Activated CD8-positive, alpha-beta T cell treated with anti-CD3 and anti-CD28 coated beads for 36 hours (primary cell): ENCODE data around the gene GATAD2A. TPM values are rescaled to one million over a fixed set of nuclear protein-coding genes. Genes with fewer than 3 reads are reported as not detected.
A peak's percentile ranks its signal among the peaks of the same experiment; 100 is the strongest.

Experiments
- ATAC-seq: fragments of 200-7000 bp; cut with Tn5 transposase; one replicate; pipeline ENCODE4 v1.10.0; 2021; ENCODE audit warnings: mild to moderate bottlenecking, moderate library complexity
- CTCF ChIA-PET: fragments of 350-600 bp; sonication (Branson Sonifier 250); formaldehyde crosslinking; loops from one replicate; lab custom pipeline; 2021; ENCODE audit warnings: antibody characterized with exemption; lab: Charles Lee
- POLR2A ChIA-PET: fragments of 350-600 bp; sonication (Branson Sonifier 250); formaldehyde crosslinking; loops from one replicate; lab custom pipeline; 2021; ENCODE audit warnings: antibody characterized with exemption; lab: Charles Lee
- DNase-seq: peaks from one replicate; pipeline ENCODE4 v3.0.0-alpha.2; 2020
- H3K27ac Mint-ChIP-seq: one replicate; pipeline ENCODE4 v1.8.0; 2021; ENCODE audit warnings: mild to moderate bottlenecking, mixed read lengths
- H3K27me3 Mint-ChIP-seq: one replicate; pipeline ENCODE4 v1.8.0; 2021; ENCODE audit warnings: mixed read lengths
- H3K36me3 Mint-ChIP-seq: one replicate; pipeline ENCODE4 v1.8.0; 2021; ENCODE audit warnings: low read depth, mixed read lengths
- H3K4me1 Mint-ChIP-seq: one replicate; pipeline ENCODE4 v1.8.0; 2021; ENCODE audit warnings: low read depth, mixed read lengths
- H3K4me3 Mint-ChIP-seq: one replicate; pipeline ENCODE4 v1.8.0; 2021; ENCODE audit warnings: mild to moderate bottlenecking, moderate library complexity, mixed read lengths
- H3K9me3 Mint-ChIP-seq: one replicate; pipeline ENCODE4 v1.8.0; 2021; ENCODE audit warnings: mixed read lengths
- intact Hi-C: fragments of 100-400 bp; cut with micrococcal nuclease; formaldehyde crosslinking; loops from one replicate; pipeline ENCODE4 v1.10.0; 2022
- total RNA-seq, 2 experiments: library from RNA; stranded (reverse); gene quantifications; one replicate each; pipeline ENCODE4 v1.2.3, GENCODE V29; 2021
- TF ChIP-seq, protein P1 (sequence below): fragments of 200-600 bp; IDR thresholded peaks from one replicate; pipeline ENCODE4 v1.8.0; 2022; ENCODE audit warnings: antibody characterized with exemption, mild to moderate bottlenecking

The GATAD2A gene
- total RNA-seq, 2 experiments from 2014 or later: 132 to 136 TPM

DNA sequence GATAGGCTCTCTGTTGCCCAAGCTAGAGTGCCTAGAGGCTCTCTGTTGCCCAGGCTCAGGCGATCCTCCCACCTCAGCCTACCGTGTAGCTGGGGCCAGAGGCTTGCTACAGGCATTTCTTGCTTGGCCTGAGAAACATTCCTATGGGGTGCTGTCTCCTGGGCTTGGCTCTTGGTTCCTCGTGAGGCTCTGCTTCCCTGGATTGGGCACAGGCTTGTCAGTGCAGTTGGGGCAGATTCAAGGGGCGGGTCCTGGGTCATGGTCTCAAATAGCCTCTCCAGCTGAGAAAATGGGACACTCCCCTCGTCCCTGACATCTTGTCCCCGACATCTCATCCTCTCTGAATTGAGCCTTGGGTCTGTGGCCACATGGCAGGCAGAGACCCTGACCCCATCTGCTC, 105.0 kb downstream of the GATAD2A start:
- CTCF ChIA-PET: interaction anchor here (1.9 kb wide), 1 partner anchor 22 kb away, joined by 5 read pairs; no protein-coding TSS in a partner anchor
- H3K27me3 Mint-ChIP-seq: no peaks in the 10 kb centered on the region
- no peak for ATAC-seq
- H3K4me1 Mint-ChIP-seq: peaks cover 9% of the 10 kb centered on the region
- no peak overlapping the region for H3K27ac Mint-ChIP-seq
- no peaks in the 10 kb centered on the region for H3K9me3 Mint-ChIP-seq
- TF ChIP-seq, protein P1, sequence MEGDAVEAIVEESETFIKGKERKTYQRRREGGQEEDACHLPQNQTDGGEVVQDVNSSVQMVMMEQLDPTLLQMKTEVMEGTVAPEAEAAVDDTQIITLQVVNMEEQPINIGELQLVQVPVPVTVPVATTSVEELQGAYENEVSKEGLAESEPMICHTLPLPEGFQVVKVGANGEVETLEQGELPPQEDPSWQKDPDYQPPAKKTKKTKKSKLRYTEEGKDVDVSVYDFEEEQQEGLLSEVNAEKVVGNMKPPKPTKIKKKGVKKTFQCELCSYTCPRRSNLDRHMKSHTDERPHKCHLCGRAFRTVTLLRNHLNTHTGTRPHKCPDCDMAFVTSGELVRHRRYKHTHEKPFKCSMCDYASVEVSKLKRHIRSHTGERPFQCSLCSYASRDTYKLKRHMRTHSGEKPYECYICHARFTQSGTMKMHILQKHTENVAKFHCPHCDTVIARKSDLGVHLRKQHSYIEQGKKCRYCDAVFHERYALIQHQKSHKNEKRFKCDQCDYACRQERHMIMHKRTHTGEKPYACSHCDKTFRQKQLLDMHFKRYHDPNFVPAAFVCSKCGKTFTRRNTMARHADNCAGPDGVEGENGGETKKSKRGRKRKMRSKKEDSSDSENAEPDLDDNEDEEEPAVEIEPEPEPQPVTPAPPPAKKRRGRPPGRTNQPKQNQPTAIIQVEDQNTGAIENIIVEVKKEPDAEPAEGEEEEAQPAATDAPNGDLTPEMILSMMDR: no peak
- no peak overlapping the region for H3K4me3 Mint-ChIP-seq
- no peak for DNase-seq
- peaks cover 7% of the 10 kb centered on the region for H3K36me3 Mint-ChIP-seq
- intact Hi-C loops: no loop called here
- POLR2A ChIA-PET: interaction anchor here (2.0 kb wide), 1 partner anchor 15 kb away, joined by 4 read pairs; no protein-coding TSS in a partner anchor

DNA sequence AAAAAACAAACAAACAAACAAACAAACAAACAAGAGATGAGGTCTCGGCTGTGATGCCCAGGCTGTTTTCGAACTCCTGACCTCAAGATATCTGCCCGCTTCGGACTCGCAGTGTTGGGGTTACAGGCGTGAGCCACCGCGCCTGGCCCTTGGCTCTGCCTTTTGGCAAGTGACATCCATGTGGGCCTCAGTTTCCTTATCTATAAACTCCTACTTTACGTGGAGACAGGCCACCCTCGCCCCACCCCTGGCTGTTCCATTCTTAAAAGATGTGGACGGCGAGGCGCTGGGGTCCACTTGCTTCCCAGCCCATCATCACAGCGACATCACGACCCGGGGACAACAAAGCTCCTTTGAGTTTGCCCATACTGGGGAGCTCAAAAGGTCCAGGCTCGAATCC, 108.2 kb downstream of the GATAD2A start:
- CTCF ChIA-PET: interaction anchor here (1.2 kb wide), 1 partner anchor 19 kb away, joined by 5 read pairs; no protein-coding TSS in a partner anchor
- ATAC-seq (no peak), DNase-seq (no peak)
- H3K9me3 Mint-ChIP-seq: no peaks in the 10 kb centered on the region
- no peak overlapping the region for H3K27ac Mint-ChIP-seq
- H3K4me3 Mint-ChIP-seq: no peak overlapping the region
- H3K27me3 Mint-ChIP-seq: no peaks in the 10 kb centered on the region
- intact Hi-C loops: no loop called here
- H3K36me3 Mint-ChIP-seq: peaks cover 3% of the 10 kb centered on the region
- H3K4me1 Mint-ChIP-seq: peaks cover 19% of the 10 kb centered on the region
- POLR2A ChIA-PET: interaction anchor here (0.7 kb wide), 1 partner anchor 54 kb away, joined by 3 read pairs; no protein-coding TSS in a partner anchor
- TF ChIP-seq, protein P1: no peak

DNA sequence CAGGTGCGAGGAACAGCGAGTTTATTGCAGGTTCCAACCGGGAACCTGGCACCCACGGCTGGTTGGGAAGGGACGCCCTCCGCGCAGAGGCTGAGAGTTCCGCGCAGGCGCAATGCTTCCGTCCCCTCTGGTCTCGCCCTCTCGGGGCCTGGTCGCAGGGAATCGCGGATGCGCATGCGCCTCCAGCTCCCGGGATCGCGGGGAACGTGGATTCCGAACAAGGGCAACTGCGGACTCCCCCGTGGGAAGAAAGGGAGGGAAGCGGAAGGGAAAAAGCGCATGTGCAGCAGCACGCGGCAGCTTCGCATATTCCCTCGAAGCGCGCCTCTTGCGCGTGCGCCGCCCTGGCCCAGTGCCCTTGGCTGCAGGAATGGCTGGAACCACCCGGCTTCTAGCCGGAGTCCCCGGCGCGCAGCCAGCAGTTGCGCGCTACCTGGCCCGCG, 108.8 kb downstream of the GATAD2A start:
- no peak for DNase-seq
- H3K9me3 Mint-ChIP-seq: no peaks in the 10 kb centered on the region
- peaks cover 6% of the 10 kb centered on the region for H3K36me3 Mint-ChIP-seq
- ATAC-seq: no peak
- POLR2A ChIA-PET: interaction anchor here (0.7 to 2.5 kb wide), 3 partner anchors 24 to 149 kb away, joined by 3 to 7 read pairs (median 3); no protein-coding TSS in a partner anchor
- H3K4me1 Mint-ChIP-seq: peaks cover 21% of the 10 kb centered on the region
- intact Hi-C loops: no loop called here
- H3K27ac Mint-ChIP-seq: no peak overlapping the region
- H3K4me3 Mint-ChIP-seq: peak overlapping the region; percentile 32
- no peaks in the 10 kb centered on the region for H3K27me3 Mint-ChIP-seq
- TF ChIP-seq, protein P1: no peak
- CTCF ChIA-PET: interaction anchor here (1.2 kb wide), 1 partner anchor 19 kb away, joined by 5 read pairs; no protein-coding TSS in a partner anchor

DNA sequence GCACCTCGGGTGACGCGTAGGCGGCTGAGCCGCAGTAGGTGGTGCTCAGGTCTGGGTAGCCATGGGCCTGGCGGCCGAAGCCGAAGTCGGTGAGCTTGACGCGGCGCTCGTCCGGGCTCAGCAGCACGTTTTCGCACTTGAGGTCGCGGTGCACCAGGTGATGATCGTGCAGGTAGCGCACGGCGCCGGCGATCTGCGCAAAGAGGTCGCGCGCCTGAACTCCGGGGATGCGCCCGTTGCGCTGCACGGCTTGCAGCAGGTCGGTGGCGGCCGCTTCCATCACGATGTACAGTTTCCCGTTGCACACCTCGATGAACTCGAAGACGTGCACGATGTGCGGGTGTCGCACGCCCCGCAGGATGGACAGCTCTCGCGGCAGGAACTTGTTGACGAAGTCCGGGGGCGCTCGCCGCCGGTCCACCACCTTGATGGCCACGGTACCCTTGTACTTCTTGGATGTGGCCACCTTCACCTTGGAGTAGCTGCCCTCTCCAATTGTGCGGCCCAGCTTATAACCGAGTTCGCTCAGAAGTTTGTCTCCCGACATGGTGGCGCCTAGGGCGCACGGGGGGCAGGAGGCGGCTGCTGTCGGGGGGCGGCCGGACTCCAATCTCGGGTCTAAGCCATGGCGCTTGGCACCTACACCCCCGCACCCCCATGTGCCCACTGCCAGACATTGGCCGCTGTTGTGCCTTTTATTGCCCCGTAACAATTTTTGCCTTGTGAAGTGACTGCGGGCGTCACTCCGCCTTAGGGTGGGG, 109.6 kb downstream of the GATAD2A start, which contains the start of gene TSSK6:
Gene TSSK6, minus strand, starts transcription at position 668 of the 761 bp plus-strand sequence. Its CDS starts 121 bp downstream, at position 547.
- intact Hi-C loops: no loop called here

More for the DNA sequence above, 109.6 kb downstream of the GATAD2A start, which contains the start of gene TSSK6:
- peaks cover 26% of the 10 kb centered on the region for H3K4me1 Mint-ChIP-seq
- DNase-seq: no peak
- ATAC-seq: no peak
- H3K9me3 Mint-ChIP-seq: no peaks in the 10 kb centered on the region
- CTCF ChIA-PET: interaction anchor here (0.6 to 3.8 kb wide), 7 partner anchors 16 to 369 kb away, joined by 3 to 23 read pairs (median 5); partner anchors contain the start of gene GMIP
- POLR2A ChIA-PET: interaction anchor here (0.6 to 2.7 kb wide), 18 partner anchors 8 to 369 kb away, joined by 3 to 11 read pairs (median 4); no protein-coding TSS in a partner anchor
- H3K27me3 Mint-ChIP-seq: no peaks in the 10 kb centered on the region
- peaks cover 14% of the 10 kb centered on the region for H3K36me3 Mint-ChIP-seq
- H3K4me3 Mint-ChIP-seq: peak within 1 kb of the TSS; percentile 93
- peak within 1 kb of the TSS; percentile 94 for H3K27ac Mint-ChIP-seq
- TF ChIP-seq, protein P1: no peak
